HG02798 (cell line): ENCODE data around the gene MOB3B.

Experiments used
- ATAC-seq: cut with Tn5 transposase; IDR thresholded peaks from one replicate; pipeline ENCODE4 v1.9.1; 2021; ENCODE audit warnings: mild to moderate bottlenecking; ENCODE audit not compliant: unreplicated experiment, poor library complexity

MOB3B gene

DNA sequence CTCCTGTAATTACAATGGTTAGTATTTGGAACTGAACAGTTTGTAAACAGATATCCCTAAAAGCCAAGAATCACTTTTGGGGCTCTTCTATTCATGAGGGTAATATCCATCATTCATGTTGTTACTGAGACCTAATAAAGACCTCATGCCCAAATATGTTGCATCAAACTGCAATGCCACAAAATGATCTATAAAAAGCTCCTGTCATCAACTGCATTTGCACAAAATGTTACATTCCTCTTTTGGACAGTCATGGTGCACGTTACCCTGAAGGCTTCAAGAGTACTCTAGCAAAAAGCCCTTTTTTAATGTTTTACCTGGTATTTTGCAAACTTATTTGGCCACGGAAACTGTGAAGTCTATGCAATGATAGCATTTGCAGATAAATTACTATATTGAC, 218.4 kb downstream of the MOB3B start:
- ATAC-seq = no peak

DNA sequence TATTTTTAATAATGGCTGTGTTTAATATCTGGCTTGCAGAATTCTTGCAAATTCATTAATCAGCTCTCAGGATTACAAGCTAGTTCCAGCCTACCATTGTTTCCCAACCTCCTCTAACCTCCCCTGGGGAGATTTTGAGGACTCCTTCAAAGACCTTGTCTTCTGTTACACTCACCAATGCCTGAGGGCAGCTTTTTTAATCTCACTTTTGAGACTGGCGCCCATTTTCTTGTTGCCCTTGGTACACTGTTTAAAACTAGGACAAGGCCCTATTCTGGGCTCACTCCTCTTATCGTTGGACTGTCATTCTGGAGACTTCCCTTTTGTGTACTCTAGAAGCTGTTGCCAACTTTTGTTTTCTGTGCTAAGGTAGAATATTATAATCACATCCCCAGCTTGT, 219.0 kb downstream of the MOB3B start:
- no peak for ATAC-seq

DNA sequence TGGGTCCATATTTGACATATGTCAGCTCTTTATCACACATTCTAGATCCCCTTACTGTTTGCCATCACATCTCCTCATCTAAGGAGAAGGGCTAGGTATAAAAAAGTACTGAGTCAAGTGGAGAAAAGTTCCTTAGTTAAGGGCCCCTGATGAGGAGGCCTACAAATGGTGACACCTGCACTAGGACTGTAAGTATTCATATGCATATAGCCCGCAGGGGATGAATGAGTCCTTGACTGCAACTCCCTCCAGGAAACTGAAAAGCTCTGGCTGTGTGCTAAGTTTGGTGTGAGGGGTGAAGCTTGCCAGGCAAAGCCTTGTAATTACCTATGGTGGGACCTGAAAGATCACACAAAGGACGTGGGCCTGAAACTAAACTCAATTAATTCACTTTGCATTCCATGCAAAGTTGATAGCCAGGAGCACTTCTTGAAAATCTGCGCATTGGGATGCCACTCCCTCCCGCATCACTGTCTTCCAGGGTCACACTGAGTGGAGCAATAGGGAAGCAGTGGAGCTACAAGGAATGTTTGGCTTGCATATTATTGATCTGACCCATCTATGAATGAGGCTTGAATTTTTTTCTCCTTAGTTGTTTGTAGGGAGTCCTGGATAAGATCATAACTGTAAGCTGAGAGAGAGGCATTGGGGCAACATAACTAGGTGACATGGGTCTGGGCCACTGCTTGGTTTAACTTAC, 220.8 kb downstream of the MOB3B start:
- no peak for ATAC-seq

DNA sequence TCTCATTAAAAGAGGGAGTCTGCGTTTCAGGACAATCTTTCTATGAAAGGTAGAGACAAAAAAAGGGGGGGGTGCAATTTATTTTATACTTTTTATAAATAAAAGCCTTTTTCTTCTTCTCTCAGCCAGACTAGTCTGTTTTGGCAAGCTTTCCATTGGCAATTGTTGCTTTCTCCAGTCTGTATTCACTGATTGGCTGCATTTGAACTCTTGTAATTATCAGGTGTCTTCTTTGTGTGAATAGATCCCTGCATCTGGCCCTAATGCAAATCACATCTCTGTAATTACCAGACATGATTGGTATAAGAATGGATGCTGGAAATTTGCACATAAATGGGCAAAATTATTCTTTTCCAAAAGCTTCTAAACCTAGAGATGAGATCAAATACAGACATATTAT, 225.1 kb downstream of the MOB3B start:
- no peak for ATAC-seq

GRCh38 chr9:27303219-27303618, 226.4 kb downstream of the MOB3B start:
- no peak for ATAC-seq

DNA sequence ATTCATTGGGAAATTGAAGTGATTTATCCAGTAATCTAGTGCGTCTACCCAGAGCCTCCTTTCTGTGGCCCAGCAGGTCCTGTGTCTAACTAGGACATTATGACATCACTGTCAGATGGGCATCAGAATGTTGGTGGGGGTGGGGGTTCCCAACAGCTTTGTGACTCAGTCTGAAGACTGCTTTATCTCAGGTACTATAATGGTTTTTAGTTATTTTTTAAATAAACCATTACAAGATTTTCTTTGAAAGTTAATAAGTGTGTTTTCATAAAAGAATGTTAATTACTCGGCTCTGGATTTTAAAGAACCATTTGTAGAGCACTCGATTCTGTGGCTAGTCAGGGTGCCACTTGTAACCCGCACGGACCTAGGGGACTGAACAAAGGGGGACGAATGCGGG, 232.6 kb downstream of the MOB3B start, which contains the start of gene EQTN:
EQTN (minus strand) TSS at position 101 of the 400 bp plus-strand sequence; CDS start at position 6, 95 bp downstream.
- ATAC-seq = no peak

GRCh38 chr9:27293996-27294395, 235.6 kb downstream of the MOB3B start:
- no peak for ATAC-seq

GRCh38 chr9:27292659-27293405, 236.8 kb downstream of the MOB3B start:
- ATAC-seq = no peak

- no peak for ATAC-seq
Observed at GRCh38 chr9:27291292-27291691, 238.3 kb downstream of the MOB3B start.

- ATAC-seq = no peak
Observed at GRCh38 chr9:27282269-27282668, 247.3 kb downstream of the MOB3B start.

GRCh38 chr9:27280860-27281259, 248.8 kb downstream of the MOB3B start:
- ATAC-seq = no peak

DNA sequence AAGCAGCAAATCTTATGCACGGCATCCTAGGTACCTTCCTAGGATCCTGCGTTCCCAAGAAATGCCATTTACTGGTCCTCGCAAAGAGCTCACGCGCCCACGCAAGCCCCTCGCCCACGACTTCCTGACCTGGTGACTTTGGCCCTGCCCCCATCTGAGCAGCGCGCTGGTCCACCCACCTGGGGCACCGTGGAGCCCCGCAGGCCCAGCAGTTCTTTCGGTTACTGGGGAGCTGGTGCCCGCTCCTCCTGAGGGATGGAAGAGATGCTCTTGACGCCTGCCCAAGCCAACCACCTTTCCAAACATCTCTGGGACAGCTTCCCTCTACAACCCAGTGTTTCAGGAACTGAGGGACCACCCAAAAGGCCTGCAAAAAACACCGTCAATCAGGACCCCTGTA, 249.4 kb downstream of the MOB3B start:
- ATAC-seq = no peak

DNA sequence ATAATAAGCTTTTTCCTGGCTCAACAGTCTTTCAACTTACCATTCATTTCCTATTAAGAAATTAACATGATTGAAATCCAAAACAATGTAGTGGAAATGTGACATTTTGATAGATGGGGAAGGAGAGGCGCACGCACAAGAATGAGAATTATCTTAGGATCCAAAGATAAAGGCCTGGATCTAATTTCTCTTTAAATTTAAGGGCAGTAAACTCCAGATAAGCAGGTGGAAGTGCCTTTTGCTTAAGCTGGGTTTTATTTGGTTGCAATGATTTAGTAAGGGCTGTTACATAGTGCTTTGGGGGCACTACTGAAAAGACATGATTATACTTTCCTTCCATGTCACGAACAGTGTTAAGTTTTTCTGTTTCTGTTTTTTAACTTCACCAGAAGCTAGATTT, 250.0 kb downstream of the MOB3B start:
- ATAC-seq = no peak

GRCh38 chr9:27278374-27278773, 251.2 kb downstream of the MOB3B start:
- no peak for ATAC-seq

DNA sequence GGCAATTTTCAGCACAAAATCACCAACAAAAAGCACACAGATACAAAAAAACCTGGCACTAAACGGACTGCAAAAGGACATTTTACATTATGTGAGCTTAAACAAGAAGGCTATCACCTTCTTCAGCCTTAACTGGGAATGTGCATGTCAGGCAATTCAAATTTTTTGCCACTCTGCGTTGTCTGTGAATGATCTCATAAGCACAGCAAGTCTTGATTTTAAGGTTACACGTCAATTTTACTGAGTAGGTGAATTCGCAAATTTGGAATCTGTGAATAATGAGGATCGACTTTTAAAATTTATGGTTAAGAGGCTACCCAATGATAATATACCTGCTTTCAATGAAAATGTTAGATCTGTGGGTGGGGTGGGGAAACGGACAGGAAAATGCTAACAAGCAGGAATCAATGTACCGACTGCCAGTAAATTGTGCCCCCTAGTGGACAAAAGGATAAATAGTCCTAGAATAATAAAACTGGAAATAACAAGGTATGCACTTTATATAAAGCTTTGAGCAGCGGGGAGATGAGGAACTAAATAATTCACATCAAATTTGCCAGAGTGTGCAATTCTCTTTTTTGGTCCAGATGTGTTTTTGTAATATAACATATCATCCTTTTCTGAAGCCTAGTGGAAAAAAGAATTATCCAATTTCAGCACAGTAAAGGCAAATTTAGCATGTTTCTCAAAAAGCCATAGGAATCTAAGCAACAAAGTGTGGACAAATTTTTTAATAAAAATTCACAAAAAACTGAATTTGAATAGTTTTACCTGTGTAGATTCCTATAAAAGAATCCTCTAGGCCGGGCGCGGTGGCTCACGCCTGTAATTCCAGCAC, 253.2 kb downstream of the MOB3B start:
- peak; percentile 68 for ATAC-seq
